Measurements from ENCODE around the gene ZRANB3. TPM values are rescaled to one million over a fixed set of nuclear protein-coding genes. Genes with fewer than 3 reads are reported as not detected.

ZRANB3 gene
- total and polyA plus RNA-seq, 2 donors: 2.6 to 8.0 TPM

- Histone ChIP-seq H3K4me3 (ENCODE audit: low read length in 2 of 2) (no peak overlapping the region), H3K27ac (ENCODE audit: low read depth in 1 of 2, low read length in 1 of 2) (no peak overlapping the region), H3K36me3 (ENCODE audit: control insufficient read depth in 2 of 2, insufficient read depth in 2 of 2, low read length in 1 of 2) (peaks cover 12 to 35% of the 10 kb centered on the region in 2 donors), H3K27me3 (ENCODE audit: control insufficient read depth in 2 of 2, insufficient read depth in 1 of 2, low read length in 1 of 2) (no peaks in the 10 kb centered on the region), H3K9me3 (ENCODE audit: control insufficient read depth in 2 of 2, insufficient read depth in 1 of 2, low read length in 1 of 2) (no peaks in the 10 kb centered on the region), H3K4me1 (ENCODE audit: control insufficient read depth in 2 of 2, insufficient read depth in 2 of 2, low read length in 2 of 2) (no peaks in the 10 kb centered on the region)
- WGBS: 98% methylated on average over 2 of the region's 2 CpGs
- no peak for DNase-seq (ENCODE audit: low read depth in 6 of 9, low spot score in 9 of 9)
These were observed 371.8 kb downstream of the ZRANB3 start for GRCh38 chr2:135159191-135159590.

DNA sequence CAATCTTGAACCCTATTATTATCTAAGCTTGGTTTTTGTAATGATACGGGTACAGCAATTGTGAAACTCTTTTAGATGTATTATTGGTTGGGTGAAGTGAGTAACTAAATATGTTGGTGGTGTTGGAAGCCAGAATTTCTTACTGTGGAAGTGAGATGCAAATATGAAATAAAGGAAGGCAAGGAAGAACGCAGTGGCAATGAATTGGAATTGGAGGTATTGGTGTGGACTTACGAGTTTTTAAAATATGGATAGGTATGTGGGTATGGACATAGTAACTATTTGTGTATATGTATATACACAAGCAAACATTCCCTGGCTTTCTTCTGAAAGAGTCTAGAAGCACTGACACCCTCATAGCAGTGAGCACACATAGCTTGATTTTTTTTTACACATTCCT, 373.2 kb downstream of the ZRANB3 start:
- over 99% methylated on average over 3 of the region's 3 CpGs for WGBS
- no peaks in the 10 kb centered on the region for H3K9me3 ChIP-seq (ENCODE audit: control insufficient read depth in 2 of 2, insufficient read depth in 1 of 2, low read length in 1 of 2)
- H3K4me3 ChIP-seq (ENCODE audit: low read length in 2 of 2): no peak overlapping the region

GRCh38 chr2:135154962-135155361, 376.1 kb downstream of the ZRANB3 start:
- Histone ChIP-seq H3K4me3 (ENCODE audit: low read length in 2 of 2) (no peak overlapping the region), H3K9me3 (ENCODE audit: control insufficient read depth in 2 of 2, insufficient read depth in 1 of 2, low read length in 1 of 2) (no peaks in the 10 kb centered on the region), H3K4me1 (ENCODE audit: control insufficient read depth in 2 of 2, insufficient read depth in 2 of 2, low read length in 2 of 2) (no peaks in the 10 kb centered on the region), H3K27ac (ENCODE audit: low read depth in 1 of 2, low read length in 1 of 2) (no peak overlapping the region), H3K27me3 (ENCODE audit: control insufficient read depth in 2 of 2, insufficient read depth in 1 of 2, low read length in 1 of 2) (no peaks in the 10 kb centered on the region), H3K36me3 (ENCODE audit: control insufficient read depth in 2 of 2, insufficient read depth in 2 of 2, low read length in 1 of 2) (peaks cover 31 to 59% of the 10 kb centered on the region in 2 donors)
- DNase-seq (ENCODE audit: low read depth in 6 of 9, low spot score in 9 of 9): no peak

More for the DNA sequence above, 373.2 kb downstream of the ZRANB3 start:
- no peak for DNase-seq (ENCODE audit: low read depth in 6 of 9, low spot score in 9 of 9)
- Histone ChIP-seq H3K27ac (ENCODE audit: low read depth in 1 of 2, low read length in 1 of 2) (no peak overlapping the region), H3K27me3 (ENCODE audit: control insufficient read depth in 2 of 2, insufficient read depth in 1 of 2, low read length in 1 of 2) (no peaks in the 10 kb centered on the region), H3K4me1 (ENCODE audit: control insufficient read depth in 2 of 2, insufficient read depth in 2 of 2, low read length in 2 of 2) (no peaks in the 10 kb centered on the region), H3K36me3 (ENCODE audit: control insufficient read depth in 2 of 2, insufficient read depth in 2 of 2, low read length in 1 of 2) (peaks cover 15 to 42% of the 10 kb centered on the region in 2 donors)

DNA sequence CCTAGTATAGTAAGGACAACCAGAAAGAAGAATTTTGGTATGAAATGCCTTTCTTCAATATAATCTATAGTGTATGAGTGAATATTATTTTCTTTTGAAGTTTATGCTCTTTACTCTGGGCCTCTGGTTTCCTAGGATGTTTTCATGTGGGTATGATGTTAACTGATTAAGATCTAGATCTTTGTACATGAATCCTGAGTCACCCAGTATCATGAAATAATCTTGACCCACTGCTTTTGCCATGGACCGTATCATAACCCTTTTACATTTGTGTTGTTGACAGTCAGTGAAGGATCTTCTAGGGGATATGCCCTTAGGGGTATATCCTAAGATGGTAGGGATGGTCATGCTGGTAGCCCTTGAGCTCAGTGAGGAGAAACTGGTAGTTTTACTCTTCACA, 378.7 kb downstream of the ZRANB3 start:
- Histone ChIP-seq H3K27ac (ENCODE audit: low read depth in 1 of 2, low read length in 1 of 2) (no peak overlapping the region), H3K4me3 (ENCODE audit: low read length in 2 of 2) (no peak overlapping the region), H3K9me3 (ENCODE audit: control insufficient read depth in 2 of 2, insufficient read depth in 1 of 2, low read length in 1 of 2) (no peaks in the 10 kb centered on the region), H3K27me3 (ENCODE audit: control insufficient read depth in 2 of 2, insufficient read depth in 1 of 2, low read length in 1 of 2) (no peaks in the 10 kb centered on the region), H3K4me1 (ENCODE audit: control insufficient read depth in 2 of 2, insufficient read depth in 2 of 2, low read length in 2 of 2) (no peaks in the 10 kb centered on the region), H3K36me3 (ENCODE audit: control insufficient read depth in 2 of 2, insufficient read depth in 2 of 2, low read length in 1 of 2) (peaks cover 31 to 51% of the 10 kb centered on the region in 2 donors)
- DNase-seq (ENCODE audit: low read depth in 6 of 9, low spot score in 9 of 9): no peak
- WGBS: 95% methylated on average over 1 of the region's 1 CpG

GRCh38 chr2:135151615-135152014, 379.4 kb downstream of the ZRANB3 start:
- Histone ChIP-seq H3K4me1 (ENCODE audit: control insufficient read depth in 2 of 2, insufficient read depth in 2 of 2, low read length in 2 of 2) (no peaks in the 10 kb centered on the region), H3K9me3 (ENCODE audit: control insufficient read depth in 2 of 2, insufficient read depth in 1 of 2, low read length in 1 of 2) (no peaks in the 10 kb centered on the region), H3K27me3 (ENCODE audit: control insufficient read depth in 2 of 2, insufficient read depth in 1 of 2, low read length in 1 of 2) (no peaks in the 10 kb centered on the region), H3K36me3 (ENCODE audit: control insufficient read depth in 2 of 2, insufficient read depth in 2 of 2, low read length in 1 of 2) (peaks cover 27 to 44% of the 10 kb centered on the region in 2 donors), H3K27ac (ENCODE audit: low read depth in 1 of 2, low read length in 1 of 2) (no peak overlapping the region), H3K4me3 (ENCODE audit: low read length in 2 of 2) (no peak overlapping the region)
- DNase-seq (ENCODE audit: low read depth in 6 of 9, low spot score in 9 of 9): no peak
- WGBS: 97% methylated on average over 3 of the region's 3 CpGs

DNA sequence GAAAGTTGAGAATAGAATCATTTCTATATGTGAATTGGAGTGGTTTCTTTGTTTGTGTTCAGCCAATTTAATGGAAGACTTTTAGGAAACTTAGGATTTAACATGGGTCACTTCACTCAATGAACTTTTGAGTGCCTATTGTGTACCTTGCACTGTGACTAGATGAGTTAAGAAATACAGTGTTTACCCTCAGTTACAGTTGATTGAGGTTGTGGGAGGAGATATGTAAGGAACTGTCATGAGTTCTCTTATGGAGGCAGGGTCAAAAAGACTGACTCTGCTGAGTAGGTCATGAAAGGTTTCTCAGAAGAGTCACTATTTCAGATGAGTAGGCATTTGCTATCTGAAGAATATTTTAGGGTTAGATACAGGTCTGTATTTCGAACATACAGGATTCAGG, 380.3 kb downstream of the ZRANB3 start:
- Histone ChIP-seq H3K4me1 (ENCODE audit: control insufficient read depth in 2 of 2, insufficient read depth in 2 of 2, low read length in 2 of 2) (no peaks in the 10 kb centered on the region), H3K27ac (ENCODE audit: low read depth in 1 of 2, low read length in 1 of 2) (no peak overlapping the region), H3K4me3 (ENCODE audit: low read length in 2 of 2) (no peak overlapping the region), H3K36me3 (ENCODE audit: control insufficient read depth in 2 of 2, insufficient read depth in 2 of 2, low read length in 1 of 2) (peaks cover 27 to 42% of the 10 kb centered on the region in 2 donors), H3K27me3 (ENCODE audit: control insufficient read depth in 2 of 2, insufficient read depth in 1 of 2, low read length in 1 of 2) (no peaks in the 10 kb centered on the region), H3K9me3 (ENCODE audit: control insufficient read depth in 2 of 2, insufficient read depth in 1 of 2, low read length in 1 of 2) (no peaks in the 10 kb centered on the region)
- no peak for DNase-seq (ENCODE audit: low read depth in 6 of 9, low spot score in 9 of 9)
- 100% methylated on average over 1 of the region's 1 CpG for WGBS

GRCh38 chr2:135149251-135149650, 381.8 kb downstream of the ZRANB3 start:
- no peak overlapping the region for H3K27ac ChIP-seq (ENCODE audit: low read depth in 1 of 2, low read length in 1 of 2)
- WGBS: 100% methylated on average over 1 of the region's 1 CpG
- no peaks in the 10 kb centered on the region for H3K9me3 ChIP-seq (ENCODE audit: control insufficient read depth in 2 of 2, insufficient read depth in 1 of 2, low read length in 1 of 2)
- H3K36me3 ChIP-seq (ENCODE audit: control insufficient read depth in 2 of 2, insufficient read depth in 2 of 2, low read length in 1 of 2): peaks cover 24 to 43% of the 10 kb centered on the region in 2 donors
- no peak for DNase-seq (ENCODE audit: low read depth in 6 of 9, low spot score in 9 of 9)
- H3K4me1 ChIP-seq (ENCODE audit: control insufficient read depth in 2 of 2, insufficient read depth in 2 of 2, low read length in 2 of 2): no peaks in the 10 kb centered on the region
- H3K4me3 ChIP-seq (ENCODE audit: low read length in 2 of 2): no peak overlapping the region
- H3K27me3 ChIP-seq (ENCODE audit: control insufficient read depth in 2 of 2, insufficient read depth in 1 of 2, low read length in 1 of 2): no peaks in the 10 kb centered on the region

GRCh38 chr2:135144343-135144742, 386.7 kb downstream of the ZRANB3 start:
- Histone ChIP-seq H3K4me1 (ENCODE audit: control insufficient read depth in 2 of 2, insufficient read depth in 2 of 2, low read length in 2 of 2) (no peaks in the 10 kb centered on the region), H3K36me3 (ENCODE audit: control insufficient read depth in 2 of 2, insufficient read depth in 2 of 2, low read length in 1 of 2) (peaks cover 9 to 21% of the 10 kb centered on the region in 2 donors), H3K9me3 (ENCODE audit: control insufficient read depth in 2 of 2, insufficient read depth in 1 of 2, low read length in 1 of 2) (peaks cover 2 to 12% of the 10 kb centered on the region in 2 donors), H3K4me3 (ENCODE audit: low read length in 2 of 2) (no peak overlapping the region), H3K27ac (ENCODE audit: low read depth in 1 of 2, low read length in 1 of 2) (no peak overlapping the region), H3K27me3 (ENCODE audit: control insufficient read depth in 2 of 2, insufficient read depth in 1 of 2, low read length in 1 of 2) (no peaks in the 10 kb centered on the region)
- over 99% methylated on average over 2 of the region's 2 CpGs for WGBS
- no peak for DNase-seq (ENCODE audit: low read depth in 6 of 9, low spot score in 9 of 9)

DNA sequence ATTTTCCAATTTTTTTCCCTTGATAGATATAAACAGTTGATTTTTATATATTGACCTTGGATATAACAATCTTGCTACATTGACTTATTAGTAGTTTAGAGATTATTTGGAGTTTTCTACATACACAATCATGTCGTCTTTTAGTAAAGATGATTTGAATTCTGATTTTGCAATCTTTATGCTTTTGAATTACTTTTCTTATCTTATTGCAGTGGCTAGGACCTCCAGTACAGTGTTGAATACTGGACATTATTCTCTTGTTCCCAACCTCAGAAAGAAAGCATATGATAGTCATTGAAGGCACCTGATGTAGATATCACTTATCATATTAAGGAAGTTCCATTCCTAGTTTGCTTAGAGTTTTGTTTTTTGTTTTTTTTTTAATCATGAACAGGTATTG, 388.7 kb downstream of the ZRANB3 start:
- no peak for DNase-seq (ENCODE audit: low read depth in 6 of 9, low spot score in 9 of 9)
- Histone ChIP-seq H3K27ac (ENCODE audit: low read depth in 1 of 2, low read length in 1 of 2) (no peak overlapping the region), H3K4me3 (ENCODE audit: low read length in 2 of 2) (no peak overlapping the region), H3K36me3 (ENCODE audit: control insufficient read depth in 2 of 2, insufficient read depth in 2 of 2, low read length in 1 of 2) (peaks cover 19 to 33% of the 10 kb centered on the region in 2 donors), H3K27me3 (ENCODE audit: control insufficient read depth in 2 of 2, insufficient read depth in 1 of 2, low read length in 1 of 2) (no peaks in the 10 kb centered on the region), H3K4me1 (ENCODE audit: control insufficient read depth in 2 of 2, insufficient read depth in 2 of 2, low read length in 2 of 2) (no peaks in the 10 kb centered on the region), H3K9me3 (ENCODE audit: control insufficient read depth in 2 of 2, insufficient read depth in 1 of 2, low read length in 1 of 2) (peaks cover 2 to 12% of the 10 kb centered on the region in 2 donors)
- WGBS: 99% methylated on average over 1 of the region's 1 CpG

DNA sequence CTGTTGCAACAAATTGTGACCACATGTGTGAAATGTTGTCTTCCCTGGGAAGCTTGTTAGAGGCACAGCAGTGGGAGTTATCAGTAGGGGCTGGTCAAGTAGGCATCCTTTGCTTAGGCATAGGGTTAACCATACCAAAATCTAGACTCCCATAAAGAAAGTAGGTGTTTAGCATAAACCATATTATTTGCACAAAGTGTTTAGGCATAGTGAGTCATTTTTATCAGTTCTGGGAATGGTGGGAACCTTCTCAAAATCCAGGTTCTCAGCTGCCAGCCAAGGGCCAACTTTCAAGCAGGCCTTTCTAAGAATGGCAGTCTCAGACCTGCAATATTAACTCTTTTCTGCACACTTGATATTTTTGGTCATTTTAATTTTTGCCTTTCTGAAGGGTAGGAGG, 390.4 kb downstream of the ZRANB3 start:
- Histone ChIP-seq H3K27me3 (ENCODE audit: control insufficient read depth in 2 of 2, insufficient read depth in 1 of 2, low read length in 1 of 2) (no peaks in the 10 kb centered on the region), H3K9me3 (ENCODE audit: control insufficient read depth in 2 of 2, insufficient read depth in 1 of 2, low read length in 1 of 2) (peaks cover 2 to 12% of the 10 kb centered on the region in 2 donors), H3K36me3 (ENCODE audit: control insufficient read depth in 2 of 2, insufficient read depth in 2 of 2, low read length in 1 of 2) (peaks cover 26 to 43% of the 10 kb centered on the region in 2 donors), H3K4me1 (ENCODE audit: control insufficient read depth in 2 of 2, insufficient read depth in 2 of 2, low read length in 2 of 2) (no peaks in the 10 kb centered on the region), H3K27ac (ENCODE audit: low read depth in 1 of 2, low read length in 1 of 2) (no peak overlapping the region), H3K4me3 (ENCODE audit: low read length in 2 of 2) (no peak overlapping the region)
- no peak for DNase-seq (ENCODE audit: low read depth in 6 of 9, low spot score in 9 of 9)
